GM10266 (cell line): ENCODE results near the gene PDZD8.
"Not testable (repeated sequence)": the region's sequence is repeated elsewhere in the genome, so short reads cannot be mapped to it uniquely, and the experiment has no call there.

Source experiments
- DNase-seq: peaks from one replicate; pipeline ENCODE4 v3.0.0; 2012; ENCODE audit errors: extremely low spot score
- CTCF ChIP-seq: IDR thresholded peaks from 2 replicates; pipeline ENCODE4 v1.5.1; 2012; ENCODE audit warnings: mild to moderate bottlenecking, low read depth; ENCODE audit not compliant: control insufficient read depth, insufficient read depth; ENCODE audit errors: missing control alignments

Gene PDZD8

GRCh38 chr10:117313641-117314040 lies 61.6 kb downstream of the PDZD8 start:
- DNase-seq, result no peak
- no peak for TF ChIP-seq CTCF

- TF ChIP-seq CTCF, result no peak
- DNase-seq, result no peak
Measured at GRCh38 chr10:117312430-117312829, 62.8 kb downstream of the PDZD8 start.

GRCh38 chr10:117311261-117311660 lies 64.0 kb downstream of the PDZD8 start:
- no peak for TF ChIP-seq CTCF
- no peak for DNase-seq

GRCh38 chr10:117306674-117307073 lies 68.6 kb downstream of the PDZD8 start:
- no peak for DNase-seq
- no peak for TF ChIP-seq CTCF

GRCh38 chr10:117303451-117303850 lies 71.8 kb downstream of the PDZD8 start:
- DNase-seq, result not testable (repeated sequence)

GRCh38 chr10:117300671-117301070 lies 74.6 kb downstream of the PDZD8 start:
- DNase-seq, result no peak
- TF ChIP-seq CTCF, result no peak

GRCh38 chr10:117299435-117299834 lies 75.8 kb downstream of the PDZD8 start:
- TF ChIP-seq CTCF, result no peak
- no peak for DNase-seq

- no peak for TF ChIP-seq CTCF
- no peak for DNase-seq
Measured at GRCh38 chr10:117298219-117298618, 77.0 kb downstream of the PDZD8 start.
